Cerebellar nuclear complex (tissue), 1 donor: ENCODE data around the gene DAAM1.

Experiments used
- DNase-seq, 2 experiments: peaks; one replicate each; lab custom pipeline; 2025; lab: John Stamatoyannopoulos, UW

Gene DAAM1

DNA sequence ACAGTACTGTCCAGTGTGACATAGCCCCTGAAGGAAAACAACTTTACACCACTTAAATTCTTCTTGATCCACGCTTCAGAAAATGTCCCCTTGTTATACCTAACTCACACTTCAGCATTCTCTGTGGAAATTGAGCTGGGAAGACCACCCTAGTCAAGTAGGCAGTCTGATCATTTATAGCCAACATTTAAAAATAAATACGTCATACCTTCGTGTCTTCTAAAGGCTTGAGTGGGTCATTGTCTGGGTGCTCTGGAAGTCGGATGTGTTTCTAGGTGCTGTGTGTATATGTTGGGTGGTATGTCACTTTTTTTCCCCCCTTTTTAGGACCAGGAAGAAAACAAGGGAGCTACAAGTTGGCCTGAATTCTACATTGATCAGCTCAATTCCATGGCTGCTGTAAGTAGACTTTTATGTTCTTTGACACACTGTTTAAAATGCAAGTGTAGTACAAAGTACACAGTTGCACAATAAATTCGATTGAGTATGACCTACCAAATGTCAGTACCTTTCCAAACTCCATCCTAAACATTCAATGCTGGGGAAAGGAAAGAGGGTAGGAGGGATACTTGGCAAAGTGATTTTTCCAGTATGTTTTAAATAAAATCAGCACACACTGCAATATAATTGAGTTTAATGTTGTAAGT lies 126.6 kb downstream of the DAAM1 start:
- DNase-seq: no peak

DNA sequence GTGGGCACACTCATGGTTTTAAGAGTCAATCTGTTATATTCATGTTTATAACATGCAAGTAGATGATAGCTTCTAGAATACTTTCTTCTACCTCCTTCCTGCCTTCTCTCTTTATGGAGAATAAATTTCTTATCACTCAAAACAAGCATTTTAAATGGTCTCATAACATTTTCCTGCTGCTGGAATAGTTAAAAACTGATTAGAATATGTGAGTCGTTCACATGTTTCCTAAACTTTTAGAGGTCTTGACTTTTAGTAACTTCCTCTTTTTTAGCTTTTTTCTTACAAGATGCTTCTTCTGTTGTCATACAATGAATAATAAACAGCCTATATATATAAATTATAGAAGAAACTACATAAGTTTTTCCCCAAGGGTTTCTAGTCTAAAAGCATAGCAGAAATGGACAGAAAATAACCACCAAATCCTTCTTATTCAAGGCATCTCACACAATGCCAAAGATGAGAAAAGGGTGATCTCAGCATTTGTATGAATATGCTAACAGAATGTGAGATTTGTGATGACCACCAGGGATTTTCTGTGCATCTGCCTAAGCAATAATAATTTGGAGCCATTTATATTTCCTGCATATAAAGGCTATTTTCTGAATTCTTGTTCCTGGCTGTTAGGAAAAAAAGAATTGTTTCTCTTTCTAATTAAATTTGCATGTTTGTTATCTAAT lies 127.8 kb downstream of the DAAM1 start:
- no peak for DNase-seq

DNA sequence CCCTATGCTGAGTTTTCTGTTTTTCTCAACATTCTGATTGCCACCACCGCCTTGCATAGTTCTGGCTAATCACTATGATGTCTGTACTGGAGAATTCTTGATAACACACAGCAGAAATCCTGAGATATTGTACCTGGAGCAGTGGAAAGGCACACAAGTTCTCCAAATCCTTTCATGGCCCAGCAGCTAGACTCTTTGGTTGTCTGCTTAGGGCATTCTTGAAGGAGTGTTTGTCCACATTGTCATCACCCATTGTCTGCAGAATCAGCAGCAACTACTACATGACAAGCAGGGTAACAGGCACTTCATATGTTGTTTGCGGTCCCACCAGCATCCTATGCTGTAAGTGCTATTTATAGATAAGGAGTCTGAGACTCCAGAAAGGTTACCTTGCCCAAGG lies 128.9 kb downstream of the DAAM1 start:
- no peak for DNase-seq

DNA sequence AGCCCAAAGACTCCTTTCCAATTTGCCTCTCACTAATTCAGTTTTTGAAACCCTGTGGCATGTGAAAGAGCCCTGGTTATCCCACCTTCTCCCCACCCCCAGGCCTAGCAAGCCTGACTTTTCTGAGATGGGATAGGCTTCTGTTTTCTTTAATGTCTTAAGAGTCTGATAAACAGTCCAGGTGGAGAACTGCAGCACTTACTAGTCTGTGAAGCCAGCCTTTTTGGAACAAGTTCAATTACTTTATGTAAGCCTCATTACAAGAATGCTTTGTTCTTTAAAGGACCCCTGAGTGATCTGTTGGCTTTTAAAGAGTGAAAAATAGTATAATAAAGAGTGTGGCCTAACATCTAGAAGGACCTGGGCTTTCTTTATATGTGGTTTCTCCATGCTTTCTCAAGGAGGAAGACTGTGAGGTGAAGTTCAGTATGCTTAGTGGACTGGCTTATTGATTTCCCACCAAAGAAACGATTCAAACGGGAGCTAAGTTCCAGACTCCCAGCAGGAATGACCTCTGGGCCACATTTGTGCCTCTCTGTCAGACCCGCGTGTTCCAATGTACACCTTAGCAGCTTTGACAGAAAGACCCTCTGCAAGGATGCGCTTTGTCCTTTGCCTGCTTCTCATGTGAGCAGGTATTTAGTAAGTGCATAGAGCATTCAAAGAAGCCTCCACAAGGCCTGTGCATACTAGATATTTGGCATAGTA lies 129.5 kb downstream of the DAAM1 start:
- no peak for DNase-seq

DNA sequence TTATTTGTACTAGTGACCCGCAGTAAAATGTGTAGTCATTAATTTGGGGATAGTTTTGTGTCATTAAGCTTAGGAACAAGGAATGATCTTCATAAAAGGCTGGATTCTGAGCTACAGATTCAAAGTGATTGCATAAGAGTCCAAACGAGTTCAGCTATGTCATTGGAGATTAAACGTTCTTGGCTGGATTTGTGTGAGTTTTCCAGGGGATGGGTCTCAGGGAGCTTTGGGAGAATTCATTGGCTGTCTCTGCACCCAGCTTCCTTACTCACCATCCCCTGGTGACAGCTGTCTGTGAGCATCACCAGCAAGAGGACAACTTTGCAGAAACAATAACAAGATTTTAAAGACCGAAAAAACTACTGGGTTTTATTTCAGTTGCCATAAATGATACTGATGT lies 130.4 kb downstream of the DAAM1 start:
- DNase-seq: no peak

DNA sequence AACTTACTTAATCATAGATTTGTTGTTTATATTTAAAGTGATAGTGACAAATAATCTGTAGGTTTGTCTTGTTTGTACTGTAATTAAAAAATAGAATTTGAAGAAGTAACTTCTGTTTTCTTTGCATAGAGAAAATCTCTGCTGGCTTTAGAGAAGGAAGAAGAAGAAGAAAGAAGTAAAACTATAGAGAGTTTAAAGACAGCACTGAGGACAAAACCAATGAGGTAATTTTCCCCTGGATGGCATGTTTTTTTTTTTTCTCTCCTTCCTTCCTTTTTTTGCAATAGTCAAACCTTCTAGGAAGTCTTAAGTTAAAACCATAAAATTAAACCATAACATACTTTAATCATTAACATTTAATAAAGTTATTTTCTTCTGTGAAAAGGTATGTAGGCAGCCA lies 131.9 kb downstream of the DAAM1 start:
- no peak for DNase-seq

DNA sequence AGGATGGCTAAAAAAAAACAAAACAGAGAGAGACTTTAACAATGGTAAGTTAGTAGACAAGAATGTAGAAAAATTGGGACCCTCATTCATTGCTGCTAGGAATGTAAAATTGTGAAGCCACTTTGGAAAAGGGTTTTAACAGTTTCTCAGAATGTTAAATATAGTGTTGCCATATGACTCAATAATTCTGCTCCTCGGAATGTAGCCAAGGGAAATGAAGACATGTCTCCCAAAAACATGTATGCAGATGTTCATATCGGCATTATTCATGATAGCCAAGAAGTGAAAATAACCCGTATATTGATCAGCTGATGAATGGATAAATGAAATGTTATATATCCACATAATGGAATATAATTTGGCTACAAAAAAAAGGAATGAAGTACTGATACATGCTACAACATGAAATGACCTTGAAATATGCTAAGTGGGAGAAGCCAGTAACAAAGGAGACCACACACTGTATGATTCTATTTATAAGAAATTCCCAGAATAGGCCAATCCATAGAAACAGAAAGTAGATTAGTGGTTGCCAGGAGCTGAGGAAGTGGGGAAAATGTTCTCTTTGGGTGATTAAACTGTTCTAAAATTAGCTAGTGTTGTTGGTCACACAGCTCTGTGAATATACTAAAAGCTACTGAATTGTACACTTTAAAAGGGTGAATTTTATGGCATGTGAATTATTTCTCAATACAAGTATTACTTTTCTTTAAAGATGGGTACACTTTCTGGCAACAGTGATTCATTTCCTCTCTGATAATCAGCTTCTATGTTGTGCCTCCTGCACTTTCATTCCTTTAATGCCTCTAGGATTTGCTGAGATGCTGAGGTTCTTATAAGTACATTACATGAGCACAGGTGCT lies 132.5 kb downstream of the DAAM1 start:
- DNase-seq: no peak

DNA sequence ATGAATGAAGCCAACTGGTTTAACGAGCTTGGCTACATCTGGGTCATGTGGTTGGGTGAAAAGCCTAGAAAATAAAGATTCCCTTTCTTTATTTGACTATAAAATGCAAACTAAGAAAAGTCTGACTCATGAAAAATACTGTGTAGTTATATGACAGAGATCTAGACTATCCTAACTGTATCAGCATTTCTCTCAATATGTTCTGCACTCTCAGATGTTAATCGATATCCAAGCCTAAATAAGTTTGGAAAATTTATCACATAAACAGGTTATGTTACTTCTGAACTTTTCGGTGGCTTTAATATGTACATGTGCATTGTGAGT lies 133.1 kb downstream of the DAAM1 start:
- no peak for DNase-seq

DNA sequence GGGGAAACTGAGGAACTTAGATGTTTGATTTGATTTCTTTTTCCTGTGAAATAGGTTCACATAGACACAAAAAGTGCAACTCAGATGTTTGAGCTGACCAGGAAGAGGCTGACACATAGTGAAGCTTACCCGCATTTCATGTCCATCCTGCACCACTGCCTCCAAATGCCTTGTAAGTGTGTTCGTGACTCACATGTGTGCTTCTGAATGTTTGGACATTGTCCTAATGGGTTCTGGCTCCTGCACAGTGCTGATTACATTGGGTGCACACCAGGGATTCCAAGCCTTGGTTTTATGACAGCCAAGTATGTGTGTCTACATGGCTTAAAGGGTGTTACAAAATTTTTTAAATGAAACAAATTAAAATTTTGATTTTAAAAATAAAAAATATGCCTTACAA lies 137.4 kb downstream of the DAAM1 start:
- no peak for DNase-seq

DNA sequence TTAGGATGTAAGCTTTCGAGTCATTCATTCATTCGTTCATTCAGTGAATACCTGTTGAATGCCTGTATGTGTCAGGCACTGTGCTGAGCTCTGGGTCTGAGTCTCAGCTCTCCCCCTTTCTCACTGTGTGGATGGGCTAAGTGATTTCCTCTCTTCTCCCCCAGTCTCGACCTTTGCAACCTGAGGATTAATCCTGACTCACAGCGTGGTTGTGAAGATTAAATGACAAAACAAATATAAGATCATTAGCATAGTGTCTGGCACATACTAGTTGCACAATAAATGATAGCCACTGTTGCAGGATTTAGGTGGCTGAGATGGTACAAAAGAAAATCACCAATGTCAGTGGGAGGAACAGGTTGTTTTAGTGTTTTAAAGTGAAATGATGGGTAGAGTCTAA lies 140.0 kb downstream of the DAAM1 start:
- no peak for DNase-seq

DNA sequence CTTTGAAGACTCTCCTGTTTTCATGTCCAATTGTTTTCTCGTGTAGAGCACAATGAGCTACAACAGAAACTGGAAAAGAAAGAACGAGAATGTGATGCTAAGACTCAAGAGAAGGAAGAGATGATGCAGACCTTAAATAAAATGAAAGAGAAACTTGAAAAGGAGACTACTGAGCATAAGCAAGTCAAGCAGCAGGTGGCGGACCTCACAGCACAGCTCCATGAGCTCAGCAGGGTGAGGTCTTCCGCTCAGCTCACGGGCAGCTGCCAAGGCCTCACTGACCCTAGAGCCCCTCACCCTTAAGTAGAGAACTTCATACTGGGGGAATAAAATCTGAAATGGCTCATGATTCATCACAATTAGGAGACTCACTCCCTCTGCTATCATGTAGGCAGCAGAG lies 142.0 kb downstream of the DAAM1 start:
- no peak for DNase-seq

DNA sequence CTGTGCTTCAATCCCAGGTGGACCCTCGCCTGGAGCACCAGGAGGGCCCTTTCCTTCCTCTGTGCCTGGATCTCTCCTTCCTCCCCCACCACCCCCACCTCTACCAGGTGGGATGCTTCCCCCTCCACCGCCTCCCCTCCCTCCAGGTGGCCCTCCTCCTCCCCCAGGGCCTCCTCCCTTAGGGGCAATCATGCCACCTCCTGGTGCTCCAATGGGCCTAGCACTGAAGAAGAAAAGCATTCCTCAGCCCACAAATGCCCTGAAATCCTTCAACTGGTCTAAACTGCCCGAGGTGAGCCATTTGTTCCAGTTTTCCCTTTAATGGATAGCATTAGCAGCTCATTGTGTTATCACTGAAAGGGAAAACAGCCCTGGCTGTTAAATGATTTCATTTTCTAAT lies 142.8 kb downstream of the DAAM1 start:
- DNase-seq: no peak

DNA sequence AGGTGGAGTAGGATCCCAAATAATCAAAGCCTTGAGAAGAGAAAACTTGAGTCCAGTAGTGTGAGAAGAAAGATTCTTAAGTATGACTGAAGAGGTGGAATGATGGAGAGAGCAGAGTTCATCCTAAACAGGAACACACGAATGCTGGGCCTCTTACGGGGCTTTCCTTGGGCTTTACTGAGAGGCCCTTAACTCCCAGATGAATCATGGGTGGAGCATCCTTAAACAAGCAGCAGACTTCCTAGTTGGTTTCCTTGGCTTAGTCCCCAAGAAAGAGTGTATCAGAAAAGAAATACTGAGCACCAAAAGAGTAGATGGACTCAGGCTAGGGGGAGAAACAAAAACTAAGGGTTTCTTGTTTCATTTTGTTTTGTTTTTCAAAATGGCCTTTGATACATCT lies 144.3 kb downstream of the DAAM1 start:
- DNase-seq: no peak

DNA sequence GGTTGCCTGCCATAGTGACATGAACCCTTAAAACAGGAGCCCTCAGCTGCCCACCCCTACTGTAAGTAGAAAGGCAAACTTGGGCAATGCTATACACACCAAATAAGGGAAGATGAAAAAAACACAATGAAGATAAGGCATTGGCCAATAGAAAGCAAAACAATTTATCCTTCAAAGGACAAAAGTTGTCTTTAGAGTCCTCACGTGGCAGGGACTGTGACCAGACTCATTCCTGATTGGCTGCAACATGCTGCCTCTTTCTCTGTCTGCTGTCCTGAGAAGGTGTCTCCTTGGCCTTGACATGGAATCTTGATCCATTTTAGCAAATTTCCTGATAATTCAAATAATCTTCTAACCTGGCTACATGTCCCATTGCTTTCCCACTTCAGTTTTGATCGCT lies 144.8 kb downstream of the DAAM1 start:
- DNase-seq: no peak

DNA sequence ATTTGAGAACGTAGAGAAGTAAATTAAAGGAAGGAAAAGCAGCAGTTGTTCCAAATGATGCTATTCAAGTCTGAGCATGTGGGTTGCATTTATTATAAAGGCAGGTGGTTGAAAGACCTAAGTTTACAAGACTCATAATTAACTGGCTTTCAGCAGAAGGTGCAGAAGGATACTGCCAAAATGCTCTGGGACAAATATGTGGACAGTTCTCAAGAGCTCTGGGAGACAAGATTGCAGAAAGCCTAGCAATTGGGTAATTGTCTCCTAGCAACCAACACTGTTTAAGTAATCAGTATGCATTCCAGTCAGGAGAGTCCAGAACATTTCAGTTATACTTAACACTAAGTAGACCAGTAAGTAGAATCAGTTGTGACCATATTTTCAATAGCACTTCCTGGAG lies 145.2 kb downstream of the DAAM1 start:
- no peak for DNase-seq

DNA sequence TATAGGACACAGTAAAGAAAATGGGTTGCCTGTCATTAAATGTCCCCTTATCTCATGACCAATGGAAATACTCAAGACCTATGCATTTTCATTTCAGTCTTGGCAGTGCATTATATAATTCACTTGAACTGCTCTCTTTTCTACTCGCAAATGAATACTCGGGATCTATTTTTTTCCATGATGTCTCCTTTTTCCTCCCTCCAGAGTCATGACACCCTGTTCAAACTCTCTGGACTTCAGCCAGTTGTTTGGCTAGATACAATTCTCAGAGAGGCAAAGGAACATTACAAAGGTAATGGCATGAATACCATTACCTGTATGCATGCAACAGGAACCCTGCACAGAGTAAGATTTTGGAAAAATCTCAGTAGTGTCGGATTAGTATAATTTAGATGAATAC lies 145.8 kb downstream of the DAAM1 start:
- DNase-seq: no peak

DNA sequence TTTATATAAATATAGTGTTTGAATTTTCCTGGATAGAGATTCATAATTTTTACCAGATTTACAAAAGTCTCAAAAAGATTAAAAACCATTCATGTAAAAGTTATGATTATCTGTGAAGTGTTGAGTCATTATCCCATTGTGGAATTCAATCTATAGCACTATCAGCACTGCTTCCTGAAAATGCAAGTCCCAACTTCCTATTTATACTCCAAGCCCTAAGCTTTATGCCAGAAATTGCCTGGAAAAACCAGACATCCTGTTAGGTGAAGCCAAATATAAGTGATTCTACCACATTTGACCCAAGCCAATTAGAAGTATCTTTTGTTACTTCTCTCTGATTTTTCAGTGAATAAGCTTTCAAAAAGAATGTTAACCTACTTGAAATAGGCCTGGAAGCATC lies 147.6 kb downstream of the DAAM1 start:
- no peak for DNase-seq

DNA sequence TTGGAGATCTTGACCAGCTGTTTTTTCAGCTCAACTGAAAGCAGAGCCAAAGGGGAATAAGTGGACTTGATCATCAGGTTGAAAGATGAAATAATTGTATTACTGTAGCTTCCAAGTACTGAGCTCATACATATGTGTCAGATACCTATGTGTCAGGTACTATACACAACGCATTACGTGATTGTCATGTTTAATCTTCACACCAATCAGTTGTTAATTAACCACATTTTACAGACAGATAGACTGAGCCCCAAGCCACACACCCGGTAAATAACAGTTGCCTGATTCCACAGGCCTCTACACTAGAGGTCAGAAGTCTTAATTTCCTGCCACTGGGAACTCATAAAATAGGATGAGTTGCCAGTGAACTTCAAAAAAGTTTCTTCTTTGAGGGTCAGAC lies 148.2 kb downstream of the DAAM1 start:
- DNase-seq: no peak

DNA sequence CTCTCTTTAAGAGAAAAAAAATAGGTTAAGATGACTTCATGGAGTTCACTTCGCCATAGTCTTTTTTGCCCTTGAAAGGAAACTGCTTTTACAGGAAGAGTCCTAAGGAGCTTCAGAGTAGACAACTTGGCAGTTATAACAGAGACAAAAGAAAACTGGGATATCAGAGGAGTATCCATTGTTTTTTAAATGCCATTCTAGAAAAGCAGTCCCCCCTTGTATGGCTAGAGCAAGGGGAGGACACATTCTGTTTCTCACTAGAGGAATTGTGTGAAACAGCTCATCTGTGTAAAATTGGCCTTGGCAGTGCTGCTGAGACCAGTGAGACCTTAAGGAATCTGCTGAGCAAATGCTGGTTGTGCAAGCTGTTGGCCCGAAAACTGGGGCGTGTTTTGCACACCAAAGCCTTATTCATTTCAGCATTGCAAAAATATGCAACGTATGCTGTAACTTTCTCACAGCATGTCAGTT lies 148.7 kb downstream of the DAAM1 start:
- no peak for DNase-seq

DNA sequence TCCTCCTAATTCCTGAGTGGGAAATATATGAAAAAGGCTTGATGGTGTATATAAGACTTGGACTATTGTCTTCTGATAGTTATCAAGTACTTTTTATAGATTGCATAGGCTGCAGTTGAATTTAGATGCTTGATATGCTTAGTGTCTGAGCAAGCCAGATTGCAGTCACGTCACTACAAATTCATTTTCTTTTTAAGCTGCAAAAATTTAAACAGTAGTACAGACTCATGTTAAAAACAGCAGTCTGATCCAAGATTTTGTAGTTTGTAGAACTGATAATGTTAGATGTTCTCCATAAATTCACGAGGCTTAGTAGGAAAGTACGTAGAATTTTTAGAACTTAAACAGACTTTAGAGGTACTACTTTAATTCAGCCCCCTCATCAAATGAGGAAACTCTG lies 150.3 kb downstream of the DAAM1 start:
- no peak for DNase-seq

DNA sequence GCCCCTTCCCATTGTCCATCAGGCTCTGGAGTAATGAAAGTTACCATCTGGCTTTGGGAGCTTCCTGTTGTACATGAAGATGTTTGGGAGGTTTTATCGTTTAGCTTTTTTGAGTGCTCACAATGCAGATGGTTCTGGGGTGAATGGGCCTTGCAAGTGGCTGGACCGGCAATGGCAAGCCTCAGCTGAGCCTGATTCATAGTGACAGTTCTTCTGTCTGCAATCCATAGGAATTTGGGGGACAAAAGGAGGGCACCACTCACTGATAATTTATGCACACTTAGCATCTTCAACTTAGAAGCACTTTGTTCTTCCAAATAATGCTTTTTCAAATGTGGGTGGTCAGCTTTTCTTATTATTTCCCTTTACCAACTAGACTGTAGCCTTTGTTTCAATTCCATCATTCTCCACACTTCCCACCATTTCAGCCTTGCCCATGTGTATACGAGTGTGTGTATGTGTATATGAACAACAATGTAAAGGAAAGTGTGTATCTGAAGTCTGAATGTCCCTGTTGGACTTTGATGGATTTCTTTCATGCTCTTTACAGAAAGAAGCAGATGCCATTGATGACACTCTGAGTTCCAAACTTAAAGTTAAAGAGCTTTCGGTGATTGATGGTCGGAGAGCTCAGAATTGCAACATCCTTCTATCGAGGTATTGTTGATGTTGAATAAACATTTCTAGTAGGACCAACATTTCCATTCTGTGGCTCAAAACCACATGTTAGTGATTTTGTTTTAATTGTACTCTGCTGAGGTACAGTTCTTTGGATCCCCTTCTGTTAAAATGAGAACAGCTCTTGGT lies 151.3 kb downstream of the DAAM1 start:
- no peak for DNase-seq
